BLaER1 treated with 17β-estradiol and CSF1 and Interleukin-3, amounts not matched to agents 10 nM and 100 nM (cell line): ENCODE data around the gene CLPTM1L.
"Not testable (repeated sequence)": the region's sequence is repeated elsewhere in the genome, so short reads cannot be mapped to it uniquely, and the experiment has no call there.

Experiments
- H3K27ac ChIP-seq, 11 experiments: shearing (Covaris generic); formaldehyde crosslinking; 2 replicates each; pipeline ENCODE4 v1.8.1; 2022
- H3K27me3 ChIP-seq, 11 experiments: shearing (Covaris generic); formaldehyde crosslinking; 2 replicates each; pipeline ENCODE4 v1.8.1; 2022
- H3K36me3 ChIP-seq, 11 experiments: shearing (Covaris generic); formaldehyde crosslinking; 2 replicates each; pipeline ENCODE4 v1.8.1; 2022
- H3K4me1 ChIP-seq, 10 experiments: shearing (Covaris generic); formaldehyde crosslinking; 2 replicates each; pipeline ENCODE4 v1.8.1; 2022
- H3K4me2 ChIP-seq, 11 experiments: shearing (Covaris generic); formaldehyde crosslinking; 2 replicates each; pipeline ENCODE4 v1.8.1; 2022
- H3K4me3 ChIP-seq, 10 experiments: shearing (Covaris generic); formaldehyde crosslinking; 2 replicates each; pipeline ENCODE4 v1.8.1; 2022
- H3K9ac ChIP-seq, 11 experiments: shearing (Covaris generic); formaldehyde crosslinking; 2 replicates each; pipeline ENCODE4 v1.8.1; 2022
- H3K9me3 ChIP-seq, 11 experiments: shearing (Covaris generic); formaldehyde crosslinking; replicated peaks in 1 of 11; 2 replicates each; pipeline ENCODE4 v1.8.1; 2022
- H4K20me1 ChIP-seq, 11 experiments: shearing (Covaris generic); formaldehyde crosslinking; 2 replicates each; pipeline ENCODE4 v1.8.1; 2022
- Cebpa-rat ChIP-seq, 11 experiments: shearing (Covaris generic); IDR thresholded peaks; 2 replicates each; pipeline ENCODE4 v1.8.1; 2022

CLPTM1L gene

DNA sequence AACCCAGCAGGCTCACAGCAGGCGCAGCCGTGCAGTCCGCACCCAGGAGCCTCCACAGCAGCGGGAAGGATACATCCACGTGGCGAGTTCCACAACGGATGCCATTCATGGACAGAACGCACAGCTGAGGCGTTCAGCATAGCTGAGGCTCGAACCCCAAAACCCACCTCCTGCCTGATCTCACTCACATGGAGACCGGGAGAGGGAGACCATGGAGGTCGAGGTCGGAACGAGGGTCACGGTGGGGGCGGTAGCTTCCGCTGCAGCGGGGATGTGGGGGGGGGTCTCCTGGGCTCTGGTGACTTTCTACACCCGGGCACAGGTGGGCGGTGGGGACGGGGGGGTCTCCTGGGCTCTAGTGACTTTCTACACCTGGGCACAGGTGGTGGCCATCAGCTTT lies 67.6 kb downstream of the CLPTM1L start:
- Histone ChIP-seq H4K20me1 (peaks cover 0 to 76% (median 13%) of the 10 kb centered on the region in 11 experiments; a peak in 11 of 22 replicates), H3K4me1 (no peaks in the 10 kb centered on the region), H3K27me3 (no peaks in the 10 kb centered on the region), H3K27ac (no peak overlapping the region), H3K4me3 (no peak overlapping the region), H3K36me3 (peaks cover 0 to 89% (median 78%) of the 10 kb centered on the region in 11 experiments; a peak in 18 of 22 replicates), H3K9me3 (peaks cover 0 to 50% (median 10%) of the 10 kb centered on the region in 11 experiments; a peak in 12 of 22 replicates), H3K4me2 (no peak overlapping the region), H3K9ac (no peak overlapping the region)
- no peak for TF ChIP-seq Cebpa-rat (IDR thresholded peaks at IDR 0.05)

DNA sequence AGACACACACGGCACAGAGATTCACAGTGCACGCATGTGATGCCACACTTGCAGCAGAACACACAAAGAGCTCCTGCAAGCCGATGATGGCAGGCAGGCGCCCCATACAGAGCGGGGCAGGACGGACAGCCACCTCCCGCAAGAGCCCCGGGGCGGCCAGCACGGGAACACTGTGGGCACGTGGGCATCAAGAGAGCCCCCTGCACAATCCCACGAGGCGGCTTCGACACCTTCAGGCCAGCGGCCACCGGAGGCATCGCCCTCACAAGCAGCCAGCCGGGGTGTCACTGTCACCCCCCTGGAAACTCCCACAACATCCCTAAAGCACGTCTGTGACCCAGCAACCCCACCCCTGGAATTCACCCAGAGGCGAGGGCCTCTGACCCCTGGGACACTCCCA lies 68.0 kb downstream of the CLPTM1L start:
- Histone ChIP-seq H3K27ac (no peak overlapping the region), H3K4me1 (no peaks in the 10 kb centered on the region), H4K20me1 (peaks cover 0 to 76% (median 9%) of the 10 kb centered on the region in 11 experiments; a peak in 11 of 22 replicates), H3K9me3 (peaks cover 0 to 50% (median 10%) of the 10 kb centered on the region in 11 experiments; a peak in 12 of 22 replicates), H3K4me3 (no peak overlapping the region), H3K27me3 (no peaks in the 10 kb centered on the region), H3K9ac (no peak overlapping the region), H3K36me3 (peaks cover 0 to 89% (median 78%) of the 10 kb centered on the region in 11 experiments; a peak in 18 of 22 replicates), H3K4me2 (no peak overlapping the region)
- no peak for TF ChIP-seq Cebpa-rat (IDR thresholded peaks at IDR 0.05)

DNA sequence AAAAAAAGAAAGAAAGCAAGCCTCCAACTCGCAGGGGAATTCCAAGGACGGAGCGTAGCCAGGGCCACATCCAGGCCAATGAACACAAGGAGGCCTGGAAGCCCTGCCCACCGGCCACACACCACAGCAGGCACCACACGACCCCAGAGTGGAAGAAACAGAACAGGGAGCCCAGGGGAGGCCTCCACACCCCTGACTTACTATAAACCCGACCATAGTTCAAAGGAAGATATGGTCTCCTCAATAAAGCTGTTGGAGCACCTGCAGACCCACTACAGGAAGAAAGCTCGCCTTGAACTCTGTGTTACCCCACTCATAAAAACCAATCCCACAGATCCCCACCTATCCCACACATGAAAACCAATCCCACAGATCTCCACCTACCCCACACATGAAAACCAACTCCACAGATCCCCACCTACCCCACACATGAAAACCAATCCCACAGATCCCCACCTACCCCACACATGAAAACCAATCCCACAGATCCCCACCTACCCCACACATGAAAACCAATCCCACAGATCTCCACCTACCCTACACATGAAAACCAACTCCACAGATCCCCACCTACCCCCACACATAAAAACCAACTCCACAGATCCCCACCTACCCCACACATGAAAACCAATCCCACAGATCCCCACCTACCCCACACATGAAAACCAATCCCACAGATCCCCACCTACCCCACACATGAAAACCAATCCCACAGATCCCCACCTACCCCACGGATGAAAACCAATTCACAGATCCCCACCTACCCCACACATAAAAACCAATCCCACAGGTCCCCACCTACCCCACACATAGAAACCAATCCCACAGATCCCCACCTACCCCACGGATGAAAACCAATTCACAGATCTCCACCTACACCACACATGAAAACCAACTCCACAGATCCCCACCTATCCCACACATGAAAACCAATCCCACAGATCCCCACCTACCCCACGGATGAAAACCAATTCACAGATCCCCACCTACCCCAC lies 69.2 kb downstream of the CLPTM1L start:
- H3K4me2 ChIP-seq: not testable (repeated sequence)
- Histone ChIP-seq H4K20me1 (peaks cover 0 to 76% (median 9%) of the 10 kb centered on the region in 11 experiments; a peak in 9 of 22 replicates), H3K36me3 (peaks cover 0 to 89% (median 79%) of the 10 kb centered on the region in 11 experiments; a peak in 18 of 22 replicates)

DNA sequence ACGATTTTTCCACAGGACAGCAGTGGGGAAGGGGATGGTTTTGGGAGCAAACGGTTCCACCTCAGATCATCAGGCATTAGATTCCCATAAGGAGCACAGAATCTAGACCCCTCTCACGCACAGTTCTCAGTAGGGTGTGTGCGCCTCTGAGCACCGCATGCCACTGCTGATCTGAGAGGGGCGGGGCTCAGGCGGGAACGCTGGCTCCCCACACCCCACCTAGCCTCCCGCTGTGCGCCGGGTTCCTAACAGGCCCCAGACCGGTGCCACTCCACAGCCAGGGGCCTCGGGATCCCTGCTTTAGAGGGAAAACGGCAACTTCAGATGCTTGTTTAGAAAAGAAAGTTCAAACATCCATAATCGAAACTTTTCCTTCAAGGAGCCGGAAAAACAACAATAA lies 70.4 kb downstream of the CLPTM1L start:
- no peak for TF ChIP-seq Cebpa-rat (IDR thresholded peaks at IDR 0.05)

More for the DNA sequence above, 69.2 kb downstream of the CLPTM1L start:
- H3K27me3 ChIP-seq, H3K4me3 ChIP-seq, H3K27ac ChIP-seq, H3K9ac ChIP-seq, H3K4me1 ChIP-seq: not testable (repeated sequence)
- H3K9me3 ChIP-seq: peaks cover 0 to 50% (median 10%) of the 10 kb centered on the region in 11 experiments; a peak in 12 of 22 replicates

DNA sequence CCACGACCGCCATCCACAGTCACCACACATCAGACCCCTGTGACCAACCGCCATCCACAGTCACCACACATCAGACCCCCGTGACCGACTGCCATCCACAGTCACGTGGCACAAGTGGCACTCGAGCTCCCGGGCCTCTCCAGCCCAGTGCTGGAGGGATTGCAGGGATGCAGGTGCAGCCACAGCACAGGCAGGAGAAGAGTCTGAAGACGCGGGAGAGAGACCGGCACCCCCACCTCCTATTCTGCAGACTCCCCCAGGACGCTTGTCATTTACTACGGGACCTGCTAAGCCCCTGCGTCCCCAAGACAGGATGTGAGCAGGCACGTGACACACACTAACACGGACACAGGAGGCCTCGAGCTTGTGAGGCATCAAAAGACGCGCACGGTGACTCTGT lies 71.2 kb downstream of the CLPTM1L start:
- Histone ChIP-seq H3K4me3 (no peak overlapping the region), H3K27ac (no peak overlapping the region), H3K36me3 (peaks cover 0 to 89% (median 77%) of the 10 kb centered on the region in 11 experiments; a peak in 18 of 22 replicates), H3K4me1 (no peaks in the 10 kb centered on the region), H4K20me1 (peaks cover 0 to 76% (median 9%) of the 10 kb centered on the region in 11 experiments; a peak in 9 of 22 replicates), H3K4me2 (no peak overlapping the region), H3K27me3 (no peaks in the 10 kb centered on the region), H3K9me3 (peaks cover 0 to 34% (median 9%) of the 10 kb centered on the region in 11 experiments; a peak in 12 of 22 replicates), H3K9ac (no peak overlapping the region)
- TF ChIP-seq Cebpa-rat (IDR thresholded peaks at IDR 0.05): no peak

More for the DNA sequence above, 70.4 kb downstream of the CLPTM1L start:
- Histone ChIP-seq H3K36me3 (peaks cover 0 to 89% (median 78%) of the 10 kb centered on the region in 11 experiments; a peak in 18 of 22 replicates), H4K20me1 (peaks cover 0 to 76% (median 9%) of the 10 kb centered on the region in 11 experiments; a peak in 9 of 22 replicates), H3K9ac (no peak overlapping the region), H3K4me2 (no peak overlapping the region), H3K9me3 (peaks cover 0 to 41% (median 10%) of the 10 kb centered on the region in 11 experiments; a peak in 12 of 22 replicates), H3K4me3 (no peak overlapping the region), H3K27me3 (no peaks in the 10 kb centered on the region), H3K27ac (no peak overlapping the region), H3K4me1 (no peaks in the 10 kb centered on the region)

DNA sequence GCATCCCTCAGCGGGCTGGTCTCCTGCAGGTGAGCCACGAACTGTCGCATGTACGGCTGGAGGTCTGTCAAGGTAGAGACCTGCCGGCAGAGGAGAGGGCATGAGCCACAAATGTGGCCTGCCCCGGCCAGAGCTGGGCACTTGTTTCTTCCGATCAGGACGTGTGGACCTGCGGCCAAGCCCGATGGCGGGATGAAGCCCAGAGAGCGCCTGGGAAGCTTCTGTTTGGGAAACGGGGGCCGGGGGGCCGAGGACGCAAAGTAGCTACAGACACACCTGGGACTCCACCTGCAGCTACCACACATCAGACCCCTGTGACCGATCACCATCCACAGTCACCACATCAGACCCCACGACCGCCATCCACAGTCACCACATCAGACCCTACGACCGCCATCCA lies 72.7 kb downstream of the CLPTM1L start:
- Histone ChIP-seq H3K9ac (no peak overlapping the region), H4K20me1 (peaks cover 0 to 76% (median 0%) of the 10 kb centered on the region in 11 experiments; a peak in 9 of 22 replicates), H3K9me3 (peaks cover 0 to 27% (median 6%) of the 10 kb centered on the region in 11 experiments; a peak in 11 of 22 replicates), H3K4me3 (no peak overlapping the region), H3K4me2 (no peak overlapping the region), H3K36me3 (peaks cover 0 to 88% (median 74%) of the 10 kb centered on the region in 11 experiments; a peak in 16 of 22 replicates), H3K4me1 (no peaks in the 10 kb centered on the region), H3K27me3 (no peaks in the 10 kb centered on the region), H3K27ac (no peak overlapping the region)
- TF ChIP-seq Cebpa-rat (IDR thresholded peaks at IDR 0.05): no peak

DNA sequence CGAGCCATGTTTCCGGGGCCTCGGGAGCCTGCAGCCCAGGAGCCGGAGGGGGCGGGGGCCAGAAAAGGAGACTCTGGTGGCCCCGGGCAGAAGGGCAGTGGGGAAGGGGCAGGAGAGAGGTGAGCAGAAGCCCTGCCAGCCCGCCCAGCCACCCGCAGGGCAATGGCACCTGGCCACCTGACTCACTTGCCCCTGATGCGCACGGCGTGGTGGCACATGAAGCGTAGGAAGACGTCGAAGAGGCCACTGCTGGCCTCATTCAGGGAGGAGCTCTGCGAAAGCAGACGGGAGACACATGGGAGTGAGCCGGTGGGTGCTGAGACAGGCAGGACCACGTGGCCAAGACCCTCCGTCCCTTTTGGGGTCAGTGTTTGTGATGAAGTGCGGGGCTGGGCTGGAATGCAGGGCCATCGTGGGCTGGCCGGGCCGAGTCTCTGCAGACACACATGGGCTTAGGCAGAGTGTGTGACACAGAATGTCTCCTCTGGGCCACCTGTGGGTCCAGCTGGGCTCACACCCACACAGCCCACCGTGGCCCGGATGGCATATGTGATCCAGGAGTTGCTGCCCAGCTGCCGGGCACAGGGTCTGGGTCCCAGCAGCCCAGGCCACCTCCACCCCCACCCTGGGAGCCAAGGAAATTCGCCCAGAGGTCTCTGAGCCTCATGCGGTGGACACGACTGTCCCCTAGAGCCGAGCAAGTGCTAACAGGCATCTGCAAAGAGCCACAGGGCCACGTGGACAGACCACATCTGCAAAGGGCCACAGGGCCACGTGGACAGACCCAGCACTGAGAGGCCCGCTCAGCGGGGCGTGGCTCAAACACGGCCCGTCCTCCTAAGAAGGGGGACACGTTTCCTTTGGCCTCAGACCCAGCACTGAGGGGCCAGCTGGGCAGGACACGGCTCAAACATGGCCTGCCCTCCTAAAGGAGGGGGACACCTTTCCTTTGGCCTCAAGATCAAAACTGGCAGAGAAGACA lies 73.7 kb downstream of the CLPTM1L start:
- H4K20me1 ChIP-seq: peaks cover 0 to 72% (median under 1%) of the 10 kb centered on the region in 11 experiments; a peak in 10 of 22 replicates
- H3K27me3 ChIP-seq: no peaks in the 10 kb centered on the region
- H3K36me3 ChIP-seq: peaks cover 0 to 88% (median 78%) of the 10 kb centered on the region in 11 experiments; a peak in 16 of 22 replicates
- H3K4me3 ChIP-seq: no peak overlapping the region
- no peaks in the 10 kb centered on the region for H3K4me1 ChIP-seq
- no peak overlapping the region for H3K4me2 ChIP-seq
- no peak for TF ChIP-seq Cebpa-rat (IDR thresholded peaks at IDR 0.05)
- H3K27ac ChIP-seq: no peak overlapping the region
- H3K9ac ChIP-seq: no peak overlapping the region
- H3K9me3 ChIP-seq: peaks cover 0 to 21% (median 6%) of the 10 kb centered on the region in 11 experiments; a peak in 10 of 22 replicates

DNA sequence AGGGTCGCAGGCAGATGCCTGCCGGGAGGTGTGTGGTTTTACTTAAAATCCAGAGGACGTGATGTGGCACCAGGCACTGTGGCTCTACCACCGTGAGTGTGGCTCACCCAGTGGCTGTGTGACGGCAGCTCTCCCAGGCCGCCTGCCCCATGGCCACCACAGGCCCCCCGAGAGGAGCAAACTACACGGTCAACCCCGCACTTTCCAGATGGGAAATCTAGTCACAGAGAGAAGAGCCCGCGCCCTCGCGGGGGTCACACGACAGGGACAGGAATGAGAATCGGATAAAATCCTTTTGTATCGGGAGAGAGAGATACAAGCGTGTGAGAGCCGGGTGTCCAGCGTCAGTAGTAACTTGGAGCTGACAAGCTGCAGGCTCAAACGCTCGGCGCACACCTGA lies 74.5 kb downstream of the CLPTM1L start:
- Histone ChIP-seq H4K20me1 (peaks cover 0 to 73% (median 6%) of the 10 kb centered on the region in 11 experiments; a peak in 10 of 22 replicates), H3K4me2 (no peak overlapping the region), H3K9me3 (peaks cover 0 to 19% (median 6%) of the 10 kb centered on the region in 11 experiments; a peak in 10 of 22 replicates), H3K27ac (no peak overlapping the region), H3K4me1 (0 out of 20 replicates have a peak, but pooled peaks cover 0 to 3% (median 0%) of the 10 kb centered on the region in 10 experiments), H3K9ac (no peak overlapping the region), H3K36me3 (peaks cover 0 to 89% (median 83%) of the 10 kb centered on the region in 11 experiments; a peak in 16 of 22 replicates), H3K27me3 (no peaks in the 10 kb centered on the region), H3K4me3 (no peak overlapping the region)
- TF ChIP-seq Cebpa-rat (IDR thresholded peaks at IDR 0.05): no peak
